Measurements from ENCODE around the gene DCDC2C.

DNA sequence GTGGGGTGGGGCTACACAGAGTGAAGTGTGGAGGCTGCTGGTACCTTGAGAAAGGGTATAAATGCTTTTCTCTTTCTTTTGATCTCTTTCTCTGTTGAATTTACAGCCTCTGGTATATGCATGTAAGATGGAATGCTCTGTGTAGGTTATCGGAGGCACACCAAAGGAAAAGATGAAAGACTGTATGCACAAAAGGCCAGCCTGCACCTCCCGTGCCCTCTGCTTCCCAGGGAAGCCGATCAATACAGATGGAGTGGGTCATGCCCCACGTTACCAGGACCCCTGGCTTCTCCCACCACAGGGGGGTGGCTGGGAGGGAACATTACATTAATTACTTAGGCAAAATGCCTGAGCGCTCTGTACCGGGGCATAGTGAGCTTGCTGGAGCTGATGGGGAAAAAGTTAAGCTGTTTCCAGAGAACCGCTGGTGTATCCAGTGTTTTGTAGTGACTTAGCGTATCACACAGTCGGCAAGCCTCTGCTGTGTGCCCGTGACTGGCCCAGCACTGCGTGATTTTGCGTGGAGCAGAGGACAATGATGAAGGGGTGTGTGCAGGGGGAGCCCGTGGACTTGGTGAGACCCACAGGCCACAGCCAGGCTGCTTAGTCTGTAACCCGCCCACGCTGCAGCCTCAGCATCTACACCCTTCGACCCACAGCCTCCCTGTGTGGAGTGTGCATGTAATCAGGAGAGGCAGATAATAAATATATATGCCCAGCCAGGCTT, 37.3 kb upstream of the DCDC2C start:
- TF ChIP-seq, protein P1, sequence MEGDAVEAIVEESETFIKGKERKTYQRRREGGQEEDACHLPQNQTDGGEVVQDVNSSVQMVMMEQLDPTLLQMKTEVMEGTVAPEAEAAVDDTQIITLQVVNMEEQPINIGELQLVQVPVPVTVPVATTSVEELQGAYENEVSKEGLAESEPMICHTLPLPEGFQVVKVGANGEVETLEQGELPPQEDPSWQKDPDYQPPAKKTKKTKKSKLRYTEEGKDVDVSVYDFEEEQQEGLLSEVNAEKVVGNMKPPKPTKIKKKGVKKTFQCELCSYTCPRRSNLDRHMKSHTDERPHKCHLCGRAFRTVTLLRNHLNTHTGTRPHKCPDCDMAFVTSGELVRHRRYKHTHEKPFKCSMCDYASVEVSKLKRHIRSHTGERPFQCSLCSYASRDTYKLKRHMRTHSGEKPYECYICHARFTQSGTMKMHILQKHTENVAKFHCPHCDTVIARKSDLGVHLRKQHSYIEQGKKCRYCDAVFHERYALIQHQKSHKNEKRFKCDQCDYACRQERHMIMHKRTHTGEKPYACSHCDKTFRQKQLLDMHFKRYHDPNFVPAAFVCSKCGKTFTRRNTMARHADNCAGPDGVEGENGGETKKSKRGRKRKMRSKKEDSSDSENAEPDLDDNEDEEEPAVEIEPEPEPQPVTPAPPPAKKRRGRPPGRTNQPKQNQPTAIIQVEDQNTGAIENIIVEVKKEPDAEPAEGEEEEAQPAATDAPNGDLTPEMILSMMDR (IDR thresholded peaks at IDR 0.05): no peak
- TF ChIP-seq TAF1 (IDR thresholded peaks at IDR 0.05; ENCODE audit: borderline replicate concordance, low read depth, low read length) (no peak), POLR2AphosphoS5 (IDR thresholded peaks at IDR 0.05; ENCODE audit: low read depth, low read length) (no peak), YY1 (IDR thresholded peaks at IDR 0.05; ENCODE audit: low read depth) (no peak), JUND (IDR thresholded peaks at IDR 0.05) (no peak), NFIC (IDR thresholded peaks at IDR 0.05; ENCODE audit: borderline replicate concordance) (no peak), EZH2phosphoT487 (IDR thresholded peaks at IDR 0.05; ENCODE audit: borderline replicate concordance, low read depth) (no peak), ZBTB33 (IDR thresholded peaks at IDR 0.05; ENCODE audit: borderline replicate concordance, low read depth) (no peak)
- TF ChIP-seq, protein P2, sequence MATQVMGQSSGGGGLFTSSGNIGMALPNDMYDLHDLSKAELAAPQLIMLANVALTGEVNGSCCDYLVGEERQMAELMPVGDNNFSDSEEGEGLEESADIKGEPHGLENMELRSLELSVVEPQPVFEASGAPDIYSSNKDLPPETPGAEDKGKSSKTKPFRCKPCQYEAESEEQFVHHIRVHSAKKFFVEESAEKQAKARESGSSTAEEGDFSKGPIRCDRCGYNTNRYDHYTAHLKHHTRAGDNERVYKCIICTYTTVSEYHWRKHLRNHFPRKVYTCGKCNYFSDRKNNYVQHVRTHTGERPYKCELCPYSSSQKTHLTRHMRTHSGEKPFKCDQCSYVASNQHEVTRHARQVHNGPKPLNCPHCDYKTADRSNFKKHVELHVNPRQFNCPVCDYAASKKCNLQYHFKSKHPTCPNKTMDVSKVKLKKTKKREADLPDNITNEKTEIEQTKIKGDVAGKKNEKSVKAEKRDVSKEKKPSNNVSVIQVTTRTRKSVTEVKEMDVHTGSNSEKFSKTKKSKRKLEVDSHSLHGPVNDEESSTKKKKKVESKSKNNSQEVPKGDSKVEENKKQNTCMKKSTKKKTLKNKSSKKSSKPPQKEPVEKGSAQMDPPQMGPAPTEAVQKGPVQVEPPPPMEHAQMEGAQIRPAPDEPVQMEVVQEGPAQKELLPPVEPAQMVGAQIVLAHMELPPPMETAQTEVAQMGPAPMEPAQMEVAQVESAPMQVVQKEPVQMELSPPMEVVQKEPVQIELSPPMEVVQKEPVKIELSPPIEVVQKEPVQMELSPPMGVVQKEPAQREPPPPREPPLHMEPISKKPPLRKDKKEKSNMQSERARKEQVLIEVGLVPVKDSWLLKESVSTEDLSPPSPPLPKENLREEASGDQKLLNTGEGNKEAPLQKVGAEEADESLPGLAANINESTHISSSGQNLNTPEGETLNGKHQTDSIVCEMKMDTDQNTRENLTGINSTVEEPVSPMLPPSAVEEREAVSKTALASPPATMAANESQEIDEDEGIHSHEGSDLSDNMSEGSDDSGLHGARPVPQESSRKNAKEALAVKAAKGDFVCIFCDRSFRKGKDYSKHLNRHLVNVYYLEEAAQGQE (IDR thresholded peaks at IDR 0.05; ENCODE audit: low read depth, low read length): no peak
